Endothelial cell (in vitro differentiated cells): ENCODE data around the gene STMN1. TPM values are rescaled to one million over a fixed set of nuclear protein-coding genes. Genes with fewer than 3 reads are reported as not detected.

ENCODE experiments used
- DNase-seq: peaks from one replicate; pipeline ENCODE4 v3.0.0; 2021; ENCODE audit warnings: low spot score
- H3K27ac Mint-ChIP-seq: one replicate; pipeline ENCODE4 v1.8.0; 2021; ENCODE audit warnings: mixed read lengths, inconsistent platforms; ENCODE audit not compliant: unreplicated experiment
- H3K27me3 Mint-ChIP-seq: one replicate; pipeline ENCODE4 v1.8.0; 2021; ENCODE audit warnings: mild to moderate bottlenecking, moderate library complexity, mixed read lengths, inconsistent platforms; ENCODE audit not compliant: unreplicated experiment
- H3K36me3 Mint-ChIP-seq: one replicate; pipeline ENCODE4 v1.8.0; 2021; ENCODE audit warnings: mild to moderate bottlenecking, low read depth, mixed read lengths, inconsistent platforms; ENCODE audit not compliant: unreplicated experiment
- H3K4me1 Mint-ChIP-seq: one replicate; pipeline ENCODE4 v1.8.0; 2021; ENCODE audit warnings: mild to moderate bottlenecking, mixed read lengths, inconsistent platforms; ENCODE audit not compliant: unreplicated experiment
- H3K4me3 Mint-ChIP-seq: one replicate; pipeline ENCODE4 v1.8.0; 2021; ENCODE audit warnings: mild to moderate bottlenecking, mixed read lengths, inconsistent platforms; ENCODE audit not compliant: unreplicated experiment
- H3K9me3 Mint-ChIP-seq: one replicate; pipeline ENCODE4 v1.8.0; 2021; ENCODE audit warnings: mixed read lengths, inconsistent platforms; ENCODE audit not compliant: unreplicated experiment
- total RNA-seq: library from RNA; stranded (reverse); fragmentation: NEBNext Ultra II Directional; extraction: Animal tissue kit (Norgen Biotek cat#: 25700); gene quantifications from one replicate; pipeline ENCODE4 v1.2.1, GENCODE V29; 2021; ENCODE audit not compliant: unreplicated experiment
- TF ChIP-seq, protein P1 (sequence below): fragments of 200-600 bp; sonication (generic); IDR thresholded peaks from one replicate; pipeline ENCODE4 v1.5.0; 2021; ENCODE audit warnings: antibody characterized with exemption; ENCODE audit not compliant: unreplicated experiment

STMN1 gene
- total RNA-seq, 1 donor from 2014 or later, result 972 TPM

DNA sequence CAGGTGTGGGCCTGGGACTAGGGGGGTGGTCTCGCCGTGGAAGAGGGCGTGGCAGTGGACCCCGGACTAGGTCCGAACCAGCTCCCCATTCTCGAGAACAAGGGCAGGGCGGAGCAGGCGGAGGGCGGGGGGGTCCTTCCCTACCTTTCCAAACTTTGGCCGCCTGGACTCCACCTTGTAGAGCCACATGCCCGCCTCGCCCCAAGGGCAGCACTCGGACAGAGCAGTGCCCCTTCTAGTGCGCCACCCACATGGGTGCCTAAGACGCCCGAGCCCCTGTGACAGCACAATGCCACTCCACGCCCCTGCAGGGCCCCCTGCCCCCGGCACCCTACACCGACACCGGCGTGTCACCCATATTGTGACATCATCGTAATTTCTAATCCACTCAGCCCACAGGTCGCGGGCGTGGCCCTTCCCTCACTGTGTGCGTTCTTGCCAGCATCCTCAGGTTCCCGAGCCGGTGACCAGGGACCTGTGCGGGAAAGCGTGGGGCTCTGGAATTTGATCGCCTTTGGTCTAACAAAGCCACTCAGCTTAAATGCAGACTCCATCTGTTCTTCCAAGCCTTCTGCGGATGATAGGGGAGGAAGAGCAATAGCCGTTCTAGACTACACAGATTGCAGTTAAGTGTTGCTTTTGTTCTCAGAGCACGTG, 553 bp upstream of the STMN1 start:
- Mint-ChIP-seq H3K27ac (peak overlapping the region; percentile 57), H3K27me3 (peaks cover 13% of the 10 kb centered on the region), H3K4me3 (peak overlapping the region; percentile 88), H3K4me1 (peaks cover 25% of the 10 kb centered on the region), H3K9me3 (no peaks in the 10 kb centered on the region), H3K36me3 (peaks cover 18% of the 10 kb centered on the region)
- DNase-seq, result no peak
- TF ChIP-seq, protein P1, sequence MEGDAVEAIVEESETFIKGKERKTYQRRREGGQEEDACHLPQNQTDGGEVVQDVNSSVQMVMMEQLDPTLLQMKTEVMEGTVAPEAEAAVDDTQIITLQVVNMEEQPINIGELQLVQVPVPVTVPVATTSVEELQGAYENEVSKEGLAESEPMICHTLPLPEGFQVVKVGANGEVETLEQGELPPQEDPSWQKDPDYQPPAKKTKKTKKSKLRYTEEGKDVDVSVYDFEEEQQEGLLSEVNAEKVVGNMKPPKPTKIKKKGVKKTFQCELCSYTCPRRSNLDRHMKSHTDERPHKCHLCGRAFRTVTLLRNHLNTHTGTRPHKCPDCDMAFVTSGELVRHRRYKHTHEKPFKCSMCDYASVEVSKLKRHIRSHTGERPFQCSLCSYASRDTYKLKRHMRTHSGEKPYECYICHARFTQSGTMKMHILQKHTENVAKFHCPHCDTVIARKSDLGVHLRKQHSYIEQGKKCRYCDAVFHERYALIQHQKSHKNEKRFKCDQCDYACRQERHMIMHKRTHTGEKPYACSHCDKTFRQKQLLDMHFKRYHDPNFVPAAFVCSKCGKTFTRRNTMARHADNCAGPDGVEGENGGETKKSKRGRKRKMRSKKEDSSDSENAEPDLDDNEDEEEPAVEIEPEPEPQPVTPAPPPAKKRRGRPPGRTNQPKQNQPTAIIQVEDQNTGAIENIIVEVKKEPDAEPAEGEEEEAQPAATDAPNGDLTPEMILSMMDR, result no peak

GRCh38 chr1:25904943-25905679, 1.1 kb downstream of the STMN1 start:
- H3K27ac Mint-ChIP-seq, result peak overlapping the region; percentile 94
- TF ChIP-seq, protein P1, result no peak
- H3K9me3 Mint-ChIP-seq, result no peaks in the 10 kb centered on the region
- DNase-seq, result peak; percentile 99
- H3K4me3 Mint-ChIP-seq, result peak overlapping the region; percentile 97
- H3K27me3 Mint-ChIP-seq, result peaks cover 13% of the 10 kb centered on the region
- peaks cover 38% of the 10 kb centered on the region for H3K4me1 Mint-ChIP-seq
- H3K36me3 Mint-ChIP-seq, result peaks cover 33% of the 10 kb centered on the region

DNA sequence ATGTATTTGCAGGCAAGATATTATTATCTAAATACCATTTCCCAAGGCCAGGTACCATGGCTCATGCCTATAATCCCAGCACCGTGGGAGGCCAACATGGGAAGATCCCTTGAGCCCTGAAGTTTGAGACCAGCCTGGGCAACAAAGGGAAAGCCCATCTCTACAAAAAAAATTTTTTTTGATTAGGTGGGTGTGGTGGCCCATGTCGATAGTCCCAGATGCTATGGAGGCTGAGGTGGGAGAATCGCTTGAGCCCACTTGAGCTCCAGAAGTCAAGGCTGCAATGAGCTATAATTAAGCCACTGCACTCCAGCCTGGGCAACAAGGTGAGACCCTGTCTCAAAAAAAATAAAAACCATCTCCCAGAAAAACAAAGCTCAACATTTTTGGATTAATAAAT, 2.2 kb downstream of the STMN1 start:
- Mint-ChIP-seq H3K4me3 (peak overlapping the region; percentile 97), H3K4me1 (peaks cover 42% of the 10 kb centered on the region), H3K36me3 (peaks cover 38% of the 10 kb centered on the region), H3K9me3 (no peaks in the 10 kb centered on the region), H3K27me3 (peaks cover 13% of the 10 kb centered on the region), H3K27ac (peak overlapping the region; percentile 94)
- DNase-seq, result no peak
- TF ChIP-seq, protein P1, result no peak

DNA sequence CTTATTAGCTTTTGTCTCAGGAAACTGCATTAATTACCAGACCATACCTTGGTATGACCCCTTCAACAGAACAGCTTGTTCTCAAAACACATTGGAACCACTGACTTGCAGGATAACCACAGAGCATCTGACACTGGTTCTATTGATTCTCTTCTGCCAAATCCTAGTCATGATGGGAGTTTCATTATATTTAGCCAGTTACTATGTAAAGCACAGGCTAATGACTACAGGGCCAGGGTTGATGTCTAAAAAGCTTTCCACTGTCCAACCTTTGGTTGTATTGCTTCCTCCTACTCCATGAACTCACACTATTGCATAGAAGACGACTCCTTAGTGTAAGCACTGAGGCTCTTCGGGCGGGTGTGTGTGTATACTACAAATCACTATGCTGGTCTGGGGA, 3.8 kb downstream of the STMN1 start:
- peaks cover 53% of the 10 kb centered on the region for H3K36me3 Mint-ChIP-seq

More for the DNA sequence above, 3.8 kb downstream of the STMN1 start:
- Mint-ChIP-seq H3K4me1 (peaks cover 51% of the 10 kb centered on the region), H3K27ac (no peak overlapping the region), H3K9me3 (no peaks in the 10 kb centered on the region), H3K27me3 (peaks cover 12% of the 10 kb centered on the region), H3K4me3 (peak overlapping the region; percentile 78)
- TF ChIP-seq, protein P1, result no peak
- DNase-seq, result no peak
